Gastrocnemius medialis (tissue), 4 donors: ENCODE data around the gene RPS26.

ENCODE experiments used
- CTCF ChIP-seq, 5 experiments: fragments of 450-650 bp in 3 of 5; fragments of 200-600 bp in 2 of 5; sonication (generic) in 2 of 5; IDR thresholded peaks in 4 of 5; conservative IDR thresholded peaks in 1 of 5; 1 replicate in 4 of 5; 2 replicates in 1 of 5; pipeline ENCODE4 v1.5.1; 2016 to 2019; ENCODE audit warnings: antibody characterized with exemption in 5 of 5, mild to moderate bottlenecking in 3 of 5, moderate library complexity in 3 of 5
- POLR2A ChIP-seq, 2 donors: fragments of 450-650 bp; IDR thresholded peaks; one replicate each; pipeline ENCODE4 v1.6.1; 2017; ENCODE audit warnings: antibody characterized with exemption in 2 of 2, mild to moderate bottlenecking in 2 of 2, moderate library complexity in 2 of 2

- TF ChIP-seq CTCF (IDR thresholded peaks at IDR 0.05 in 4 of 5, conservative IDR thresholded peaks at IDR 0.05 in 1 of 5) (no peak), POLR2A (IDR thresholded peaks at IDR 0.05) (no peak)
Observed at GRCh38 chr12:55995366-55995765, 46.4 kb upstream of the RPS26 start.
